ACC112 (cell line): ENCODE measurements around the gene SEMA6B.
"Not testable (repeated sequence)": the region's sequence is repeated elsewhere in the genome, so short reads cannot be mapped to it uniquely, and the experiment has no call there.

Source experiments
- H2AFZ ChIP-seq: fragments of 200-600 bp; sonication (generic); one replicate; pipeline ENCODE4 v1.6.0; 2017; ENCODE audit warnings: antibody characterized with exemption, low read length; ENCODE audit not compliant: unreplicated experiment
- H3K27ac ChIP-seq: fragments of 200-600 bp; sonication (generic); 2 replicates; pipeline ENCODE4 v1.5.1; 2014; ENCODE audit warnings: low read depth, mild to moderate bottlenecking, antibody characterized with exemption, low read length, moderate library complexity
- H3K27me3 ChIP-seq: fragments of 200-600 bp; sonication (generic); 2 replicates; pipeline ENCODE4 v1.6.1; 2014; ENCODE audit warnings: mild to moderate bottlenecking, antibody characterized with exemption, low read length, moderate library complexity, mixed read lengths; ENCODE audit not compliant: insufficient read depth
- H3K36me3 ChIP-seq: fragments of 200-600 bp; sonication (generic); 2 replicates; pipeline ENCODE4 v1.6.1; 2016; ENCODE audit warnings: mild to moderate bottlenecking, antibody characterized with exemption, low read length, moderate library complexity, mixed read lengths; ENCODE audit not compliant: insufficient read depth
- H3K4me1 ChIP-seq: fragments of 200-600 bp; sonication (generic); one replicate; pipeline ENCODE4 v1.6.1; 2016; ENCODE audit warnings: low read length, mixed read lengths; ENCODE audit not compliant: insufficient read depth, unreplicated experiment, control insufficient read depth
- H3K4me3 ChIP-seq: fragments of 200-600 bp; sonication (generic); 2 replicates; pipeline ENCODE4 v1.5.1; 2014; ENCODE audit warnings: mild to moderate bottlenecking, low read depth, low read length
- H3K79me2 ChIP-seq: fragments of 200-600 bp; sonication (generic); one replicate; pipeline ENCODE4 v1.6.0; 2016; ENCODE audit warnings: low read length; ENCODE audit not compliant: control insufficient read depth, unreplicated experiment, insufficient read depth

The SEMA6B gene

DNA sequence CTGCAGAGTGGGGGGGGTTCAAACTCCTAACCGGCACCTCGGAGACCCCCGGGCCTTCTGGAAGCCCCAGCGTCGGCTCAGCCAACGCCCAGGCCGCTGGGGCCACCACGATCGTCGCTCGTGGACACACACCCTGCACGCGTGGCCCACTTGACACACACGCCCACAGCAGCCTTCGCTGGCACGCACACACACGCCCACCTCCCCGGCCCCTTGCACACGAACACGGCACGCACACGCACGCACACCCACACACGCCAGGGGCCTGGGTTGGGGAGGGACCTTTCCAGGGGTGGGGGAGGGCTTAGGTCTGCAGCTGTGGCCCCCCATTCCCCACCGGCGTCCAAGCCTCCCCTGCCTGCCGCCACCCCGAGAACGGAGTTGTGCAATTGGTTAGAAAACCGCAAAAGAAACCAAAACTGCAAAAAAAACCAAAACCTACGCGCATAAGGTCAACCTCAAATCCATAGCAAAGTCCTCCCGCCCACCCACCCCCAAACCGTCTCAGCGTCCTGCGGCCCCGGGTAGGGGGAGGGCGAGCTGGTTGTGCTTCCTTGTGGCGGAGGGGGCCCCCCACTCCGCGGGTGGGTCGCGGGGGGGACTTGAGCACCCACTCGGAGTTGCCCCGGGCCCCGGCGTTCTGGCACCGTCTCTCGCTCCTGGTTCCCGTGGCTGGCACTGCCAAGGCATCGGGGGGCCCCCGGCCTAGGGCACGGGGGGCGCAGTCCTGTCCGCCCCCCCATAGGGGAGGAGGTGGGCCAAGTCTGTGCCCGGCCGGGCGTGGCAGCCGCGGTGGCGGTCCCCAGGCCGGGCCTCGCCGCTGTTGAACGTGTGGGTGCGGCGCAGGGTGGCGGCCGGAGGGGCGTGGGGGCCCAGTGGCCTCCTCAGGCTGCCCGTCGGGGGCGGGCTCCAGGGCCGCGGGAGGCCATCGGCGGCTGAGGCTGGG is 16.3 kb downstream of the SEMA6B start:
- H3K27me3 ChIP-seq, result no peaks in the 10 kb centered on the region
- no peaks in the 10 kb centered on the region for H3K4me1 ChIP-seq
- H3K27ac ChIP-seq, result no peak overlapping the region
- H3K36me3 ChIP-seq, result no peaks in the 10 kb centered on the region
- no peaks in the 10 kb centered on the region for H3K79me2 ChIP-seq
- H2AFZ ChIP-seq, result no peak overlapping the region
- H3K4me3 ChIP-seq, result no peak overlapping the region

DNA sequence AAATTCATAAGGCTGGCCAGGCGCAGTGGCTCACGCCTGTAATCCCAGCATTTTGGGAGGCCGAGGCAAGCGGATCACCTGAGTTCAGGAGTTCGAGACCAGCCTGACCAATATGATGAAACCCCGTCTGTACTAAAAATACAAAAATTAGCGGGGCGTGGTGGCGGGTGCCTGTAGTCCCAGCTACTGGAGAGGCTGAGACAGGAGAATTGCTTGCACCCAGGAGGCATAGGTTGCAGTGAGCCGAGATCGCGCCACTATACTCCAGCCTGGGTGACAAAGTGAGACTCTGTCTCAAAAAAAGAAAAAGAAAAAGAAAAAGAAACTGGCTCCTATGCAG is 17.7 kb downstream of the SEMA6B start:
- H3K4me3 ChIP-seq, H2AFZ ChIP-seq, H3K4me1 ChIP-seq, H3K36me3 ChIP-seq, H3K27me3 ChIP-seq, H3K79me2 ChIP-seq, H3K27ac ChIP-seq: not testable (repeated sequence)

DNA sequence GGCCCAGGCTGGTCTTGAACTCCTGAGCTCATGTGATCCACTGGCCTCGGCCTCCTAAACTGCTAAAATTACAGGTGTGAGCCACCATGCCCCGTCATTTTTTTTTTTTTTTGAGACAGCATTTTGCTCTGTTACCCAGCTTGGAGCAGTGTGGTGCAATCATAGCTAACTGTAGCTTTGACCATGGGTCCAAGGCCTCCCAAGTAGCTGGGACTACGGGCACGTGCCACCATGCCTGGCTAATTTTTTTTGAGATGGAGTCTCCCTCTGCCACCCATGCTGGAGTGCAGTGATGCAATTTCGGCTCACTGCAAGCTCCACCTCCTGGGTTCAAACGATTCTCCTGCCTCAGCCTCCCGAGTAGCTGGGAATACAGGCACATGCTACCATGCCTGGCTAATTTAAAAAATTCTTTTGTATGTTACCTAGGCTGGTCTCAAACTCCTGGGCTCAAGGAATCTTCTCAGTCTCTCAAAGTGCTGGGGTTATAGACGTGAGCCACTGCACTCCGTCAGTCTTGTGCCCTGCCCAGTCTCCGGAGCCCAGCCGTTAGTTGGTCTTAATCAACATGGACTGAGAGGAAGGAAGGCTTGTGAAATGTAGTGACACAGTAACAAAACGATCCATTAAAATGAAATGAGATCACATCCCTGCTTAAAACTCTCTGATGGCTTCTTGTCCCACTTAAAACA is 18.2 kb downstream of the SEMA6B start:
- Histone ChIP-seq H3K79me2 (no peaks in the 10 kb centered on the region), H3K27ac (no peak overlapping the region), H2AFZ (no peak overlapping the region), H3K4me1 (no peaks in the 10 kb centered on the region), H3K27me3 (no peaks in the 10 kb centered on the region), H3K4me3 (no peak overlapping the region), H3K36me3 (no peaks in the 10 kb centered on the region)

DNA sequence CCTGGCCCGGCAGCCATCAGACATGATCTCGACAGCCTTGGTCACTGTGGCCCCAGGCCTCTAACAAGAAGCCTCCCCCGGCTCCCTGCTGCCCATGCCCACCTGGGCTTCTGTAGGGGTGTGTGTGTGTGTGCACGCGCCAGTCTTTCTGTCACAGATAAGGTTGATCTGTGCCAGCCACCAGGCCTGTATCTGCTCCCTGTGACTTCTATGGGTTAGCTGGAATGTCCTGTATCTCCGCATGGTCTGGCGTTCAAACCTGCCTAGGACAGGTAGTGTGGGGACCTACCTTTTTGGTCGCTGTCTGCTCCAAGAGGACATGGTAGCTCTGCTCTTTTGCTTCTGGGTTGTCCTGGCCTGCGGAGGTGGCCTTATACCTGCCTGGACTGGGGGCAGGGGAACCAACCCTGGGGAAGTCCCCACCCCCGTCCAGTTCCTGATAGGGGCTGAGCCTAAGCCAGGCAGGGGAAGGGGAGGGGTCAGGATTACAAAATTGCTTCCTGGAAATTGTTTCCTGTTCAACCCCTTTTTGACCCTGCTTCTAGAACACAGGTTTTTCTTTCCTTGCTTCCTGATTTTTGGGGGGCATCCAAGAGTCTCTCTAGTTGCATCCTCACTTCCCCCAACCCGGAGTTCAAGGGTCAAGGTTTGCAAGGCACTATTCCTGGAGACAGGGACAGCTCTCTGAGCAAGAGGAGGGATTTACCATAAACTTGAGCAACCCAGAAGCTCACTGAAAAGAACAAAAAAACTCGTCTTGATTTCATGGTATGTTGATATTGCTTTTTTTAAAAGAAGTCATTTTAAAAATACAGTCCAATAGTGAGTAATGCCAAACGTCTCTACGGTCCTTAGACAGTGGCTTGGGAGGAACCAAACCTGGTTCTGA is 19.5 kb downstream of the SEMA6B start, which contains the start of gene LRG1:
LRG1 (minus strand) TSS at position 344 of the 889 bp plus-strand sequence; CDS start at position 321, 23 bp downstream.
- no peak within 1 kb of the TSS for H3K4me3 ChIP-seq

DNA sequence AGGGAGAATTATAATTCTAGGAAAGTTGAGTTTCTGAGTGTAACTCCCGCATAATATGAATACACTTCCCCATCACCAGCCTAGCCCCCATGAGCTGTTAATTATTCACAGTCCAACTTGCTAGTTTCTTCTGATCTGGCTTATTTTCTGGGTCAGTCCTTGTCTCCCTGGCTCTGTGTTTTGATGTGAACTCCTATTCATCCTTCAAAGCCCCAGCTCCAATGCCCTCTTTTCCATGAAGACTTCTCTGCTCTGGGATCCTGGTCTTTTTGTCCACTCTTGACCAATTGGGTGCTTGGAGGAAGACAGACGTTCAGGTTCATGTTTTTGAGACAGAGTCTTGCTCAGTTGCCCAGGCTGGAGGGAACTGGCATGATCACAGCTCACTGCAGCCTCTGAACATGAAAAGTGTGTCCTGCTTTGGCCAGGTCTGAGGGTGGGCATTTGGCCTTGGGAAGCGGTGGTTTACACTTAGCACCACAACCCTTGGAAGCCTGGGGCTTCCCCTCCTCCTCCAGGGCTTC is 20.3 kb downstream of the SEMA6B start:
- Histone ChIP-seq H3K27me3 (no peaks in the 10 kb centered on the region), H3K4me3 (no peak overlapping the region), H2AFZ (no peak overlapping the region), H3K27ac (no peak overlapping the region), H3K4me1 (no peaks in the 10 kb centered on the region), H3K79me2 (no peaks in the 10 kb centered on the region), H3K36me3 (no peaks in the 10 kb centered on the region)

More for the DNA sequence above, 19.5 kb downstream of the SEMA6B start, which contains the start of gene LRG1:
- no peaks in the 10 kb centered on the region for H3K36me3 ChIP-seq
- H3K79me2 ChIP-seq, result no peaks in the 10 kb centered on the region
- no peak within 1 kb of the TSS for H2AFZ ChIP-seq
- H3K4me1 ChIP-seq, result no peaks in the 10 kb centered on the region
- no peak within 1 kb of the TSS for H3K27ac ChIP-seq
- no peaks in the 10 kb centered on the region for H3K27me3 ChIP-seq

DNA sequence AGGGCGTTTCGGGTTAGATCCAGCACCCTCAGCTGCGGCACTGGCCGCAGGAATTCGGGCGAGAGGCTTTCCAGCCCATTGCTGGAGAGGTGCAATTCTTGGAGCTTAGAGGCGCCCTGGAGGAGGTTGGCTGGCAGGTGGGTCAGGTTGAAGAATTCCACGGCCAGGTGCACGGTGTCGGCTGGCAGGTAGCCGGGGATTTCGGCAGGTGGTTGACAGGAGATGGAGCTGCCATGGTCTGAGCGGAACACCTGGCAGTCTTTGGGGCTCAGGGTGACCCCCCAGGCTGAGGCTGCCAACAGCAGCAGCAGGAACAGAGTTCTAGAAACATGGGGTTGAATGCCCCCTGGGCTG is 20.9 kb downstream of the SEMA6B start:
- Histone ChIP-seq H2AFZ (no peak overlapping the region), H3K27me3 (no peaks in the 10 kb centered on the region), H3K27ac (no peak overlapping the region), H3K4me3 (no peak overlapping the region), H3K4me1 (no peaks in the 10 kb centered on the region), H3K79me2 (no peaks in the 10 kb centered on the region), H3K36me3 (no peaks in the 10 kb centered on the region)

DNA sequence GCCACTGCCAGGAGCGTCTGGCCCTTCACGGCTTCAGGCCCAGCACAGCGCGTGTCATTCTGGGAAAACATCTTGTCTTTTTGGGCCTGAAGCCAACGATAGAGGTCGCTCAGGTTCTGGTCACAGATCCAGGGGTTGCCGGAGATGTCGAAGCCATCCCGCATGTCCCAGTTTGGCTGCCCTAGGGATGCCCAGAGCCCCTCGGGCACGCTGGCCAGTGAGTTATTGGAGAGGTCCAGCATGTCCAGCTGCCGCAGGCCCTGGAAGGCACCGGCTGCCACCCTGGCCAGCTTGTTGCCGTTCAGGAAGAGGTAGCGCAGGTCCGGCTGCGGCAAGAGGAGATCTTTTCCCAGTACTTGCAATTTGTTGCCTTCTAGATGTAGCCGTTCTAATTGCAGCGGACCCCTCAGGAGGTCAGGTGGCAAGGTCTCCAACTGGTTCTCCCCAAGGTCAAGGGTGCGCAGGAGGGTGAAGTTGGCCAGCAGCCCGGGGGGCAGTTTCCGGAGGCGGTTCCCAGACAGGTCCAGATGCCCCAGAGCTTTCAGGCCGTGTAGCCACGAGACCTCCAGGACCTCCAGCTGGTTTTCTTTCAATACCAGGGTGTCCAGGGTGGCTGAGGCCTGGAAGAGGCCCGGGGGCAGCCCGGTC is 21.4 kb downstream of the SEMA6B start:
- Histone ChIP-seq H3K4me3 (no peak overlapping the region), H3K36me3 (no peaks in the 10 kb centered on the region), H3K27ac (no peak overlapping the region), H3K4me1 (no peaks in the 10 kb centered on the region), H3K27me3 (no peaks in the 10 kb centered on the region), H2AFZ (no peak overlapping the region), H3K79me2 (no peaks in the 10 kb centered on the region)

DNA sequence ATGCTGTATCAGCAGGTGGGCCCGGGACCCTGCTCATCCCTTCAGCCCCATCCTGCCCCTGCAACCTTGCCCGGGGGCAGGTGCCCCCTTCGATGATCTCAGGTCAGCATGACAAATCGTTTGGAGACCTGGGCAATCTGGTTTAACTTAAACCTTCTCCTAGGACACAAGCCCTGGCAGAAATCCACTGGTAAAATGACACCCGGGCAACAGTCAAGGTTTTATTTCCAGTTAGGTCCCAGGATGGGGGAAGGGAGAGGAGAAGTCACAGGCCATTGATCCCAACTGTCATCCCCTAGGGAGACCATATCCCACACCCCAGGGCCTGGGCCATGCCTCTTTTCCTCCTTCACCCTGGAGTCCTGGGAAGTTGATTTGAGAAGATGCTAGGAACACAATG is 22.7 kb downstream of the SEMA6B start:
- Histone ChIP-seq H3K4me1 (no peaks in the 10 kb centered on the region), H2AFZ (no peak overlapping the region)

DNA sequence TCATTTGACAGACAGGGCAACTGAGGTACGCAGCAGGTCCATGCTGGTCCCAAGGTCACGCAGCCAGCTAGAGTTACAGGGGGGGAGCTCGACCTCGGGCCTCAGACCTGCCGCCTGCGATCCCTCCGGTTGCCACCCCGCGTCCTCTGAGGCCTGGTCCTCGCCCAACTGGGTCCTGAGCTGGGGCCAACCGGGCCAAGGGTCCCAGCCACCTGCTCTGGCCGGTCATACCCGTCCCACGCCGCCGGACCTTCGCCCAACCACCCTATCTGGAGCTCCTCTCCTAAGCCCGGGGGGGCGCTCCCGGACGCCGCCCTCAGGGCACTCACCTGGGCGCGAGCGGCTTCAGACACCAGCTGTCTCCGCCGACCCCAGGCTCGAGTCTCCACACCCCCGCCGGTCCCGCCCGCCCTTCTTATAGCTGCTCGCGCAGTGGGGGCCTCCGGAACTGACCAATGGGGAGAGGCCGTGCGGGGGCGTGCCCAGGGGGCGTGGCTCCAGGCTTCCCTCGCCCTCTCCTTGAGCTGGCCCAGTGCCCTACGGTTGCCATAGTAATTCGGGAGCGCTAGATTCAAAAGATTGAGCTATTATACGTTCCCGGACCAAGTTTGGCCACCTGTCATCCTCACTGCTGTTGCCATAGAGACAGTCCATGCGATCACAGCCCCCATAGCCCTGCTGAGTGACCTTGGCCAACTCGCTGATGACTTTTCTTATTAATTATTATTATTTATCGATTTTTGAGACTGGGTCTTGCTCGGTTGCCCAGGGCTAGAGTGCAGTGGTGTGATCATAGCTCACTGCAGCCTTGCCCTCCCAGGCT is 24.4 kb downstream of the SEMA6B start, which contains the start of gene PLIN5:
PLIN5 (minus strand) TSS at position 389 of the 823 bp plus-strand sequence. CDS start 1,150 bp downstream, outside the sequence.
- Histone ChIP-seq H3K4me3 (no peak within 1 kb of the TSS), H3K27me3 (no peaks in the 10 kb centered on the region), H3K79me2 (no peaks in the 10 kb centered on the region), H3K4me1 (no peaks in the 10 kb centered on the region), H3K36me3 (no peaks in the 10 kb centered on the region), H2AFZ (no peak within 1 kb of the TSS), H3K27ac (no peak within 1 kb of the TSS)

More for the DNA sequence above, 22.7 kb downstream of the SEMA6B start:
- no peaks in the 10 kb centered on the region for H3K36me3 ChIP-seq
- no peaks in the 10 kb centered on the region for H3K27me3 ChIP-seq
- no peak overlapping the region for H3K4me3 ChIP-seq
- H3K27ac ChIP-seq, result no peak overlapping the region
- H3K79me2 ChIP-seq, result no peaks in the 10 kb centered on the region
